ENCODE results near the gene CRISPLD2. TPM values are rescaled to one million over a fixed set of nuclear protein-coding genes. Genes with fewer than 3 reads are reported as not detected.
A peak's percentile ranks its signal among the peaks of the same experiment; 100 is the strongest.

CRISPLD2 gene
- total RNA-seq, 3 donors from 2014 or later: 94.7 to 386 (median 216) TPM

DNA sequence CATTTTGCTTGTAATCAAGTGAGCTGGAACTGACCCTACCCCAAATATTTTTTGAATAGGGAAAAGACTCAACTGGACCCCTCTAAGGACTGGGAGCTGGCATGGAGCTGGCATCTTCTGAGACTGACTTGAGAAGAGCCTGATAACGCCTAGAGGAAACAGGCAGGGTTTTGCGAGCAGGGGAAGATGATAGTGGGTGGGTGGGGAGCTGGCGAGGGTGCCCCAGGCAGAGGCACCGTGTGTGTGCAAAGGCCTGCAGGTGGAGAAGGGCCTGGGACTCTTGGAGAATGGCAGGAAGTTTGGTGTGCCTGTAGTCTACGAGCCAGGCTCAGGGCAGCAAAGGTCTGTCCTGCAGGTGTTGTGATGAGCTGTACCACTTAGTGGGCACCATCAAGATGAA is 4.1 kb downstream of the CRISPLD2 start:
- H3K9me3 ChIP-seq: no peaks in the 10 kb centered on the region
- DNase-seq (ENCODE audit: low spot score in 2 of 2): no peak
- H3K36me3 ChIP-seq: no peaks in the 10 kb centered on the region
- H3K27ac ChIP-seq: peak overlapping the region; percentile 75 to 89
- peak overlapping the region in 2 of 3 donors; percentile 74 to 83 for H3K4me3 ChIP-seq
- H3K27me3 ChIP-seq: no peaks in the 10 kb centered on the region
- intact Hi-C loops (cut with DNase I; ENCODE audit: low total_unique reads): no loop called here
- TF ChIP-seq, protein P1, sequence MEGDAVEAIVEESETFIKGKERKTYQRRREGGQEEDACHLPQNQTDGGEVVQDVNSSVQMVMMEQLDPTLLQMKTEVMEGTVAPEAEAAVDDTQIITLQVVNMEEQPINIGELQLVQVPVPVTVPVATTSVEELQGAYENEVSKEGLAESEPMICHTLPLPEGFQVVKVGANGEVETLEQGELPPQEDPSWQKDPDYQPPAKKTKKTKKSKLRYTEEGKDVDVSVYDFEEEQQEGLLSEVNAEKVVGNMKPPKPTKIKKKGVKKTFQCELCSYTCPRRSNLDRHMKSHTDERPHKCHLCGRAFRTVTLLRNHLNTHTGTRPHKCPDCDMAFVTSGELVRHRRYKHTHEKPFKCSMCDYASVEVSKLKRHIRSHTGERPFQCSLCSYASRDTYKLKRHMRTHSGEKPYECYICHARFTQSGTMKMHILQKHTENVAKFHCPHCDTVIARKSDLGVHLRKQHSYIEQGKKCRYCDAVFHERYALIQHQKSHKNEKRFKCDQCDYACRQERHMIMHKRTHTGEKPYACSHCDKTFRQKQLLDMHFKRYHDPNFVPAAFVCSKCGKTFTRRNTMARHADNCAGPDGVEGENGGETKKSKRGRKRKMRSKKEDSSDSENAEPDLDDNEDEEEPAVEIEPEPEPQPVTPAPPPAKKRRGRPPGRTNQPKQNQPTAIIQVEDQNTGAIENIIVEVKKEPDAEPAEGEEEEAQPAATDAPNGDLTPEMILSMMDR (IDR thresholded peaks at IDR 0.05): no peak
- peak in 1 of 3 donors; percentile 45 for TF ChIP-seq POLR2AphosphoS5 (IDR thresholded peaks at IDR 0.05)
- H3K4me1 ChIP-seq: peaks cover 0 to 5% of the 10 kb centered on the region in 2 donors

- Histone ChIP-seq H3K27ac (peak overlapping the region; percentile 66 to 85), H3K9me3 (no peaks in the 10 kb centered on the region), H3K27me3 (no peaks in the 10 kb centered on the region), H3K4me1 (peaks cover 0 to 5% of the 10 kb centered on the region in 2 donors), H3K36me3 (no peaks in the 10 kb centered on the region), H3K4me3 (peak overlapping the region; percentile 4 to 51 (median 11))
- intact Hi-C loops (cut with DNase I; ENCODE audit: low total_unique reads): no loop called here
- DNase-seq (ENCODE audit: low spot score in 2 of 2): no peak
- TF ChIP-seq, protein P1 (IDR thresholded peaks at IDR 0.05): no peak
- TF ChIP-seq POLR2AphosphoS5 (IDR thresholded peaks at IDR 0.05): no peak
- TF ChIP-seq POLR2A (IDR thresholded peaks at IDR 0.05): no peak
Measured at GRCh38 chr16:84825896-84826557, 6.2 kb downstream of the CRISPLD2 start.

GRCh38 chr16:84826558-84826941 is 6.8 kb downstream of the CRISPLD2 start:
- Histone ChIP-seq H3K27me3 (no peaks in the 10 kb centered on the region), H3K9me3 (no peaks in the 10 kb centered on the region), H3K36me3 (no peaks in the 10 kb centered on the region), H3K4me3 (peak overlapping the region; percentile 4 to 51 (median 11)), H3K4me1 (peaks cover 0 to 5% of the 10 kb centered on the region in 2 donors), H3K27ac (peak overlapping the region; percentile 66 to 85)
- intact Hi-C loops (cut with DNase I; ENCODE audit: low total_unique reads): no loop called here
- peak in 1 of 3 donors; percentile 67 for TF ChIP-seq POLR2AphosphoS5 (IDR thresholded peaks at IDR 0.05)
- TF ChIP-seq, protein P1 (IDR thresholded peaks at IDR 0.05): no peak
- no peak for DNase-seq (ENCODE audit: low spot score in 2 of 2)

DNA sequence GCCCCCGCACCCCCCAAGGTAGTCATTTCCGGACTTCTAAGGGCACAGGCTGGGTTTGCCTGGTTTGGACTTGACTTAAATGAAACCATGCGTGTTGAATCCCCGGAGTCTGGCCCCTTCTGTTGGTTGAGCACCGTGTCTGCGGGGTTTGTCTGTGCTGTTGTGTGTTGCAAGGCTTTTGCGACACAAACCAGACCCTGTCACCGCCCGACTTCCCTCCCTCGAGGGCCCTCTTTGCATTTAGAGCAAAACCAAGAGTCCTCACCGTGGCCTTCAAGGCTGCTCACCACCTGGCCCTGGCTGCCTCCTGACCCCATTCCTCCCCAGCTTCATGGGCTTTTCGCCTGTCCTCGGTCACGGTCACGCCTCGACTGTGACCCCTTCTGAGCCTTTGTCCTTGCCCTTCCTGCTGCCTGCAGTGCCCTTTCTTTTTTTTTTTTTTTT is 7.4 kb downstream of the CRISPLD2 start:
- Histone ChIP-seq H3K4me3 (peak overlapping the region; percentile 4 to 51 (median 11)), H3K36me3 (no peaks in the 10 kb centered on the region), H3K4me1 (peaks cover 0 to 8% of the 10 kb centered on the region in 2 donors), H3K9me3 (no peaks in the 10 kb centered on the region), H3K27ac (peak overlapping the region; percentile 66 to 85), H3K27me3 (no peaks in the 10 kb centered on the region)
- intact Hi-C loops (cut with DNase I; ENCODE audit: low total_unique reads): no loop called here
- no peak for TF ChIP-seq POLR2A (IDR thresholded peaks at IDR 0.05)
- TF ChIP-seq POLR2AphosphoS5 (IDR thresholded peaks at IDR 0.05): peak in 1 of 3 donors; percentile 71
- TF ChIP-seq, protein P1 (IDR thresholded peaks at IDR 0.05): no peak
- DNase-seq (ENCODE audit: low spot score in 2 of 2): no peak

DNA sequence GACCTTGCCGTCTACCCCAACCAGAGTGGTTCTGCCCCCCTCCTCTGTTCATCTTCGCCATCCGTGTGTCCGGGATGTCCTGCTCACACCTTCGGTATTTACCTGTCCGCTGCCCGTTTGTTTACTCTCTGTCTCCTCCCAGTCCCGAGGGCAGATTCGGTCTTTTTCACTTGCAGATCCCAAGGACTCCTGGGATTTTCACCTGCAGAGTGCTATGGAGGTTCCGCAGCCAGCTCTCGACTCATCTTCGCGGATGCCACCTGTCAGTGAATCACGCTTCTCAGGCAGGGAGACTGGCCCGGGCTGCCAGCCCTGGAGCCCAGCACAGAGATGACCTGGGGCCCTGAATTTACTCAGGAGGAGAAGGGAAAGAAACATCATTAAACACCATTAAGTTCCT is 8.1 kb downstream of the CRISPLD2 start:
- Histone ChIP-seq H3K4me1 (peaks cover 0 to 11% of the 10 kb centered on the region in 2 donors), H3K27ac (peak overlapping the region; percentile 42 to 45), H3K27me3 (no peaks in the 10 kb centered on the region), H3K4me3 (peak overlapping the region in 1 of 3 donors; percentile 15), H3K36me3 (no peaks in the 10 kb centered on the region), H3K9me3 (no peaks in the 10 kb centered on the region)
- intact Hi-C loops (cut with DNase I; ENCODE audit: low total_unique reads): no loop called here
- no peak for DNase-seq (ENCODE audit: low spot score in 2 of 2)
- TF ChIP-seq POLR2AphosphoS5 (IDR thresholded peaks at IDR 0.05) (no peak), POLR2A (IDR thresholded peaks at IDR 0.05) (no peak)
- TF ChIP-seq, protein P1 (IDR thresholded peaks at IDR 0.05): no peak
